ENCODE measurements around the gene XCR1.
A peak's percentile ranks its signal among the peaks of the same experiment; 100 is the strongest.
"Not testable (repeated sequence)": the region's sequence is repeated elsewhere in the genome, so short reads cannot be mapped to it uniquely, and the experiment has no call there.

The XCR1 gene

GRCh38 chr3:46001178-46001577 lies 26.1 kb downstream of the XCR1 start:
- no peak for DNase-seq

GRCh38 chr3:45997942-45998341 lies 29.3 kb downstream of the XCR1 start:
- no peak for DNase-seq

- DNase-seq: not testable (repeated sequence)
Measured at GRCh38 chr3:45997499-45997898, 29.8 kb downstream of the XCR1 start.

GRCh38 chr3:45995236-45996192 lies 31.8 kb downstream of the XCR1 start, which contains the start of gene FYCO1:
FYCO1 (minus strand) TSS chr3:45995824; CDS start chr3:45984910, 10,914 bp downstream.
- DNase-seq: peak; percentile 55

DNA sequence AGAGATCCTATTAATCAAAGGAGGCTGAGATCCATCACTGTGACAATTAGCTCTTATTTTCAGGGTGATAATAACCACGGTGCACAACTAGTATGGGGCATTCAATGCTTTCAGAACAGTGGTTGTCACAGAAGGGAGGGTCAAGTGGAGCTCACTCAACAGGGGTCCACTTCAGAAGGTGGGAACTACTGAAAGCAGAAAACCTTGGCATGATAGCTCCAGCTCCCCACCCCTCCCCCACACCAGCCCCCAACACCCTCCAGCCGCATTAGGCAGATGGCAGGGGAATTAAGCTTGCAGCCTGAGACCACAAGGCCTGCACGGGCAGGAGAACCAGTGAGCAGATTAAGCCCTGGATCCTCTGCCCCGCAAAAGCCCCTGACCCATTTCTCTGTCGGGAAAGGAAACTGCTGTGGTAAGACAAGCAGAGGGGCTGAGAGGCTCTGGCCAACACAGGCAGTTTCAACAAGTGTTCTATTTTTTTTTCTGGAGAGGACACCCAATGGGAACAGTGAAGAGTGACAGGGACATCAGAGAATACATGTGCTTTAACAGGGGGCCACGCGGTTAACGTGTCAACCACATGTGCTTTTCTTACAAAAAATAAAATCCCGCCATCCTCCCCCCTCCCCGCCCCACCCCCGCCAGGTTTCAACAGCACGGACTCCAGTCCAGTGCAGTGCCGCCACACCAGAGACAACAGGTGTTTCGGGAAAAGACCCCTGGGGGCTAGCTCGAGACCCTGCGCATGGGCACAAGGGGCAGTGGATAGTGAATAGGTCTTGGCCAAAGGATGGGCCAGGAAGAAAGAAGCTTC lies 32.7 kb downstream of the XCR1 start:
- DNase-seq: no peak

GRCh38 chr3:45993421-45994027 lies 33.8 kb downstream of the XCR1 start:
- no peak for DNase-seq

DNA sequence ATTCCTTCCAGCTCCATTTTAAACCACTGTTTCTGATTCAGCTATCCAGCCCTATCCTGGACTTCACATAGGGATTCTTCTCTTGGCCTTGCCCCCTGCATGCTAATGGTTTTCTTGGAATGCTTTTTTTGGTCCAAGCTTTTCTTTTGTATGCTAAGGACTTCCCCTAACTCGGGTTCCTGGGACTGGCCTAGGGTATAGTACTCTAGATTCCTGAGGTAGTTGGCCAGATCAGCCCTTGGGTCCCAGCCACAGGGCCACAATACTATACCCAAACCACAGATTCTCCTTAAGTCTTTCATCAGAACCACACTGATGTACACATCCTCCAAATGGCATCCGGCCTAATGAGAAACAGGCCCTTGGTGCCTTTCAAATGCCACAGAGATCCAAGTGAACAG lies 34.5 kb downstream of the XCR1 start:
- no peak for DNase-seq

DNA sequence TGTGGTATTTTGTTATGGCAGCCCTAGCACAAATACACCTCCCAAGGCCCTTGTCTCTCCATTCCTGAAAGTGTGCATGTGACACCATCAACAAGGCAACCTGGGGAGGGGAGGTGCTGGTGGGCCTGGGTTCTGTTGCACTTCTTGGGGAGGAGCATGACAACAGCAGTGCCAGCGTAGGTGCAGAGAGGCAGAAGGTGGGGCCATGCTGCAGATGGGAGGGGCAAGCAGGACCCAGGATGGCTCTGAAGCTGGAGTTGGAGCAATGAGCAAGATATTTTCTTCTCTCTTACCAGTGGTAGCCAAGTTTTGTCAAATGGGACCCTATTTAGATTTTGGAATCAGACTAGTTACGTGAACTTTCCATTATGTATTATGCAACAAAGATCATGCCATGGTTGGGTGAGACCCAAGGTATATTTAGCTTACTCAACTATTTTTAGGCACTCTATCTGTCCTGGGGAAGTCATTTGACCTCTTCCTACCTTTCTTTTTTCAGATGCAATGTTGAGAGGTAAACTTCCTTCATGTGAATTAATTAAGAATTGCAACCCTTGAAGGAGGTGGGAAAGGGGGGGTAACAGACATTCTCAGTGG lies 35.1 kb downstream of the XCR1 start:
- DNase-seq: no peak

DNA sequence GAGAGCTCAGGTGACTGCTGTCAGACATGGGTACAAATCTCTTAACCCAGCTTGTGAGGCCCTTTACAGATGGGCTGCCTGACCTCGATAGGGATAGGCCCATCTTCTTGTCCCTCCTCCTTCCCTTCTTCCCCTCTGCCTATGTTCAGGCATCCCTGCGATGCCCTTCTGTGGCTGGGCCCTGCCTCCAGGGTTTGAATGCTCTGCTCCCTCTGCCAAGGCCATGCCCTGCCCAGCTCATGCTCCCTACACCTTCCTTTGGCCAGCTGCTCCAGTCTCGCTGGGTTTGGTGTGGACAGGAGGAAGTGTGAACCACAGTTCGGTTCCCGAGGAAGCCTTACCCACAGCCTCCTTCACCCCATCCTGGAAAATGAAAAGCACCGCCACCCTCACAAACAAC lies 35.9 kb downstream of the XCR1 start:
- DNase-seq: no peak

DNA sequence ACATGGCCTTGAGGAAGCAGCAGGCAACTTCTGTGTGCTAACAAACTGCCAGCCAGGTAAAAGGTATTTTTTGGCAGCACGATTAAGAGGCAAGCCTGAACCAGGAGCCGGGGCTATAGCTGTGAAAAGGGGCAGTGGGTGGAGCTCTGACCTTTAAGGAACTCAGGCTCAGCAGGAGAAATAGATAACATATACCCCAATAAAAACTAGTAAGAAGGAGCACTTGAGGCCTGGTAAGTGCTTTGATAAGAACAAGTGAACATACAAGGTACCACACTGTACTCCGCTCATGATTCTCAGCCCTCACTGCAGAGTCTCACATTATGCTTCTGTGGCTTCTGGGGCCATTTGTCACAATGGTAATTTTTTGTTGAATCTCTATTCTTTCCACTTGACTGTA lies 37.1 kb downstream of the XCR1 start:
- no peak for DNase-seq

- DNase-seq: no peak
Measured at GRCh38 chr3:45988804-45989203, 38.5 kb downstream of the XCR1 start.

- no peak for DNase-seq
Measured at GRCh38 chr3:45988362-45988761, 38.9 kb downstream of the XCR1 start.

- DNase-seq: no peak
Measured at GRCh38 chr3:45987368-45988291, 39.7 kb downstream of the XCR1 start.

DNA sequence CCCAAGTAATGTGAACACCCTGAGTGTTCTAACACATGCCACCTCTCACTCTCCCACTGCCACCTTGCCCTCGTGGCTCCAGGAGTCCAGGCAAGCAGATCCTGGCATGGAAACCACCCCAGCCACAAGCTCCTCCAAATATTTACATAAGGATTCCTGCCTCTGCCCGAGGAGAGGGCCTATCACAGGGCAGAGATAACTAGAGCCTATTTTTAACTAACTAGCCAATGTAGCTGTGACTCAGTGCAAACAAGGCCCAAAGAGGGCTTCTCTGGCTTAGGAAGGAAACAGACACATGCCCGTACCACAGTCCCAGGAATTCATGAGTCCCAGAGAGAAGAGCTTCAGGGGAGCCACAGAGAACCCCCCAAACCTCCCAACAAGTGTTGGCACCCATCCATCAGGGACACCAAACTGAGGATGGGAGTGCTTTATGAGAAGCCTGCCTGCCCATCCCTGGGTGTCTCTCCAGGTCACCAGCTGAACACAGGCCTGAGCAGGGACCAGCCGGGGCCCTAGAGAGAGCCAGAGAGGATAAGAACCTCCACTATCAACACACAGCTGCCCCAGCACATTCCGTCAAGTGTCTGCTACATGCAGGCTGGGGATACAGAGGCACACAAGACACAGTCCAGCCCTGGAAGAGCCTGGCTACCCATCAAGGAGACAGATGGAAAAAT lies 40.8 kb downstream of the XCR1 start:
- no peak for DNase-seq

GRCh38 chr3:45985532-45986302 lies 41.6 kb downstream of the XCR1 start:
- no peak for DNase-seq

DNA sequence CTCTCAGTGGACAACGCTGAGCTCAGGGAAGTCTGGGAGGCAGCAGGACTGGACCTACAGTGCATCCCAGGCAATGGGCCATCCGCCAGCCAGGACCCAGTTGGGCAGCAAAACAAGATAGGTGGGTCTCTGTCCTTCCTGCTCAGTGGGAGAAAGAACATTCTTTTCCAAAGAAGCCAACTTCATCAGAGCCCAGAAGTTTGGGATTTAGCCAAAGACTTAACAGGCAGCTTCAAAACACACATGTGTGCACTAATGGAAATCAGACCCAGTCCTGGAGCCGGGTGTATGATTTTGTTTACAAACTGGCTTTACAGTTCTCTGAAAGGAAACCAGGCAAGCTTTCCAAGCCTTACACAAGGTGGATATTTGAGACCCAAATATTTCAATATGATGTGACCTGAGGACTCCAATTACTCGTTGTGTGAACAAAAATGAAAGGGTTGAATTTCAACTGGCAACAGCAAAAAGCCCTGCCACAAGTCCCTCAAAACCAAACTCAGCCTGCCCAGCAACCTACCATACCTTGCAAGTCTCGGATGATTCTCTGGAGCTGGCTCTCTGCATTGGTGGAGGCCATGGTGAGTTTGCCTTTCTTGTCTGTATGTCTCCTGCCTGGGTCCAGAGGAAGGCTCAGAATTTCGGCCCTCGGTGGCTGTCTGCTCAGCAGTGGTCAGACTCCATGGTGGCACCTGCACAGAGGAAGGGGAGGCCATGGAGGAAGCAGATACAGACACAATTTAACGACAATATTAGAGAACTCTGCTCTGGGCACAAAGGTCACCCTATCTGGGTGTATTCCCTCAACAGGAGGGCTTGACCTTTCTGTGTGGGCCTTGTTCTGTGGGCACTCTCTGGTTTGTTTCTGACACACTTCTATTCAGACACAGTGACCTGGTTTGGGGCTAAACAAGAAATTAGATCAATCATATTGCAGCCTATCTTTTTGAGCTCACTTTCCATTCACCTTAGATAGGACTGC lies 42.7 kb downstream of the XCR1 start:
- DNase-seq: no peak

- DNase-seq: no peak
Measured at GRCh38 chr3:45983770-45984169, 43.5 kb downstream of the XCR1 start.

DNA sequence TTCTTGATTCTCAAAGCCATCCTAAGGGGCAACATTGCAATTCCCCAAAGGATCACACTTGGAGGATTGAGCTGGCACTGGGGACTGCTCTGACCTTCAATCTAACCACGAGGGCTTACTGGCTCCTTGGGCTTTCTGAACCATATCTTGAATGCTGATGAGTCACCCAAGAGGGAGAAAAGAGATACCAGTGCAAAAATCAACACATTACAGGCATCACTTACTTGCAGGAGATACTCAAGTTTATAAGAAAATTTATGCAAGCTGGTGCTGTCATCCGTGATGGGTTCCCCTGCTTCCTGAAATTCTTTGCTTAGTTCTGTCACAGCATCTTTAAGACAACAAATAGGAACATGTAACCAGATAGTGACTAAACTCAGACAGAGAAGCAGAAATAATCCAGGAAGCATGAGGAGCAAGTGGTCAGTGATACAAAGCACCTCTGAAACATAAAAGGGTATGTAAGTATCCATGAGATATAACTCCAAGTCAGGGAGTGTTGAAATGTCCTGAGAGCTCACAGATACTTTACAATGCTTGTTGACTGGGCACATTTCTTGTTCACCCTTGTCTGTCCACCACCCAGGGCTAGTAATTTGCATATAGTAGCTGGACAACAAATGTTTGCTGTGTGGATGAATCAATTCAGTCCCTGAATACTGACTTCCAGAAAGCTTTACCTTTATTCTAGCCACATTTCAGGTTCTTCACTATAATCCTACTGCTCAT lies 45.8 kb downstream of the XCR1 start:
- DNase-seq: no peak

Measured in NCI-H1048 (cell line).